GM19397 (cell line): ENCODE data around the gene CSRP1.
A peak's percentile ranks its signal among the peaks of the same experiment; 100 is the strongest.
"Not testable (repeated sequence)": the region's sequence is repeated elsewhere in the genome, so short reads cannot be mapped to it uniquely, and the experiment has no call there.

ENCODE experiments used
- ATAC-seq: cut with Tn5 transposase; IDR thresholded peaks from one replicate; pipeline ENCODE4 v1.9.1; 2021; ENCODE audit warnings: mild to moderate bottlenecking, moderate library complexity; ENCODE audit not compliant: unreplicated experiment

CSRP1 gene

DNA sequence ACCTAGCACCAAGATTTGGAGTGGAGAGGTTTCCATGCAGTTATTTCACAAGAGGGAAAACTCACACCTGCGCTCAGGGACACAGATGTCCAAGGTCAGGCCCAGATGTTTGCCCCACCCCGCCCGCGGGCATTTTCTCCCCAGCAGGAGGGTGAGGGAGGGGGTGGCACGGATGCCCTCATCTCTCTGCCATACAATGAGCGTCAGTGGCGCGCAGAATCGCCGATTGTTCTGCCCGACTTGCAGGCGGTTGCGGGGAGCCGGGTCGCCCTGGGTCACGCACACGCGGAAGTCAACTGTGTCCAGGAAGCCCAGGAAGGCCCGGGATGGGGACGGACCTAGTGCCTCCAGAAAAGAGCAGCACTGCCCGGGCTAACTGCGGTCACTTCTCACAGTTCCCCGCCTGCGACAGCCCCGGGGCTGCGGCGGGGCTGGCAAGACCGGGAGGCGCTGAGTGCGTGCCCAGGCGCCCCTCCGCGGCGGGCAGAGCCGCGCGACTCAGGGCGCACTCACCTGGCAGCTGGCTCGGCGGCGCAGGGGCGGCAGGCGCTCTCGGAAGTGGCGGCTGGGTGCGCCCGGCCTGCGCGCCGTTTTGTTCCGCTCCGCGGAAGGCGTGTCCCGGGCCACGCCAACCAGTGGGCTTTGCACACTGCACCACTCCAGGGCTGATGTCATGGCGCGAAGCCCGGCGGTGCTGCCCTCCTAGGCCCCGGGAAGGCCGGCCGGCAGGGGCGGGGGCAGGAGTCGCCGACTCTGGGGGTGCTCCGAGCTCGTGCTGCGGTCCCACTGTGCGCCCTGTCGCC lies at the start of gene CSRP1:
TSS of gene CSRP1 (minus strand) at position 567 of the 803 bp plus-strand sequence. CDS start 10,820 bp downstream, outside the sequence.
- ATAC-seq: peak; percentile 90

- ATAC-seq: no peak
Measured at GRCh38 chr1:201555593-201555945, 48.6 kb upstream of the CSRP1 start.

DNA sequence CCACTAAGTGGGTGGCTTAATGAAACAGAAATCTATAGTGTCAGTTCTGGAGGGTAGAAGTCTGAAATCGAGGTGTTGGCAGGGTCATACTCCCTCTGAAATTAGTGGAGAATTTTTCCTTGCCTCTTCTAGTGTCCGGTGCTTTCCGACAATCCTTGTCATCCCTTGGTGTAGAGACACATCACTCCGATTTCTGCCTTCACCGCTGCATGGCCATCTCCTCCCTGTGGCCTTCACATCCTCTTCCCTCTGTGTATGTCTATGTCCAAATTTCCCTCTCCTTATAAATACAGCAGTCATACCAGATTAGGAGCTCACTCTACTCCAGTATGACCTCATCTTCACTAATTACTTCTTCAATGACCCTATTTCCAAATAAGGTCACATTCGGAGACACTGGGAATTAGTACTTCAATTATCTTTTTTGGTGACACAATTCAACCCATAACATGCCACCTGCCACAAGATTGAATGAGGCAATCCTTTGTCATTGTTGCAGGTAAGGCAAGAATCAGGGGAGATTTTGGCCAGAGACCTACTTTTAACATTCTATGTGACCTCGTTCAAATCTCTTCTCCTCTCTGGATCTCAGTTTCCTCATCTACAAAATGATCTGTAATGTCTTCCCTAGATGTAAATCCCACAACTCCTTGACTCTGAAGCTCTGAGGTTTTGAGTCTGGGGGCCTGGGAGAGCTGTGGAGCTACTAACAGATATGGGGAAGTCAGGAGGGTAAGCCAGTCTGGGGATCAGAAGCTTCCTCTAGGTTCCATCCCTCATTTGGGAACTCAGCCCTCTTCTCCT lies 48.1 kb upstream of the CSRP1 start:
- no peak for ATAC-seq

DNA sequence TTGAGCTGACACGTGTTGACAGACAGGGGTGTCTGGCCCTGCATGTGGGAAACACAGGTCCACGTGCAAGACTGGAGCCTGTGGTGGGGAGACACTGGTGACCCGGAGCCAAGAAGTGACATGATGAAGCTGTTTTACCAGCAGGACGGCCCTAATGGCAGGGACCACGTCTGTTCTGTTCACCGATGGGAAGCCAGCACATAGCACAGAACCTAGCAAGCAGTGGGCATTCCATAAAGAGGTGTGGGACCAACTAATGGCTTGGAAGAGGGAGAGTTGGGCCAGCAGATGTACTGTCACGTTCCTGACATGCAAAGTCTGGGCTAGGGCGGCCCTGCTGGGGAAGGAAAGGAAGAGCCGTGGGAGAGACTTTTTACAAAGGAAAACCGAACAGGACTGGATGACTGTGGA lies 47.3 kb upstream of the CSRP1 start:
- ATAC-seq: no peak

- no peak for ATAC-seq
Measured at GRCh38 chr1:201553496-201554189, 46.7 kb upstream of the CSRP1 start.

- no peak for ATAC-seq
Measured at GRCh38 chr1:201552941-201553351, 46.0 kb upstream of the CSRP1 start.

GRCh38 chr1:201551877-201552731 lies 45.2 kb upstream of the CSRP1 start:
- ATAC-seq: no peak

DNA sequence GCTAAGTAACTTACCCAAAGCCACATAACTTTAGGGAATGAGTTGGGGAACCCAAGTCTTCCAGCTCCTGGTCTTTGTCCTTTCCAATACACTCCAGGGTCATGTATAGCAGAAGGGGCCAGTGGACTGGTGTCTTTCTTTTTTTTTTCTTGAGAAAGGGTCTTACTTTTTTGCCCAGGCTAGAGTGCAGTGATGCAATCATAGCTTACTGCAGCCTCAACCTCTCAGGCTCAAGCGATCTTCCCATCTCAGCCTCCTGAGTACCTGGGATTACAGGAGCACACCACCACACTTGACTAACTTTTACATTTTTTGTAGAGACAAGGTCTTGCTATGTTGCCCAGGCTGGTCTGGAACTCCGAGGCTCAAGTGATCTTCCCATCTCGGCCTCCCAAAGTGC lies 44.2 kb upstream of the CSRP1 start:
- ATAC-seq: no peak

DNA sequence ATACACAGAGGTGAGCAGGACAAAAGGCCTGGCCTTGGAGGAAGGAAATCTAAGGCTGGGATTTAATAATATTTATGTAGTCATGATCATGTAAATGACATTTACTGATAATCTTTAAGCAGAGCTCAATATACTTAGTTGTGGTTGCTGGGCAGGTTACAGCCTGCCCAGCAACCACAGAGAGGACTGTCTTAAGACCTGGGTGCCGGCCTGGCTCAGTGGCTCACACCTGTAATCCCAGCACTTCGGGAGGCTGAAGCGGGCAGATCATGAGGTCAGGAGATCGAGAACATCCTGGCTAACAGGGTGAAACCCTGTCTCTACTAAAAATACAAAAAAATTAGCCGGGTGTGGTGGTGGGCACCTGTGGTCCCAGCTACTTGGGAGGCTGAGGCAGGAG lies 42.6 kb upstream of the CSRP1 start:
- ATAC-seq: not testable (repeated sequence)

DNA sequence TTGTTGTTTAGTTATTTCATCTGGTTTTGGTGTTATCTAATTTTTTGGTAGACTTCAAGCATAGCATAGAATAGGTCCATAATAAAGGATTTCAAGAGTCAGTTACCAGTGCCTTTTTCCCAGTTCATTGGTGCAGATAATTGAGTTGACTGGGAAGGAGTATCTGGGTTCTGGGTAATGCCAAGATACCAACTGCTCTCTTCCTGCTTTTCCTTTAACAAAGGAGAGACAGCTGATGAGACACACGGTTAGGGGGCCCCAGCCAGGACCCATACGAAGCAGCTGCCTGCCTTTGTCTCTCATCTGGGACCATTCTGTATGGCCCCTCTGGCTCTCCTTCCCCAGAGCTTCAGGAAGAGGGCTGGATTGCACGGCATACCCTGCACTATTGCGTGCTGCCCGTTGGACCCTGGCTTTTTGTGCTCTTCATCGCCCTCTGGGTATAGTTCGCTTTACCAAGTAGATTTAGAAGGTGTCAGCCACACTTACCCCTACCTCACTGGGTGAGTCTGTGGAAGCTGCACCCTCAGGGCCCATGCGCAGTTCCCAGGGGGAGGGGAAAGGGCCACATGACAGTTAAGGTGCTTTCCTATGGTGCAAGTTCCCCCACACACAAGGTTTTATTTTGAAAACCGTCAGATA lies 39.0 kb upstream of the CSRP1 start:
- ATAC-seq: no peak

- ATAC-seq: no peak
Measured at GRCh38 chr1:201544710-201545109, 37.8 kb upstream of the CSRP1 start.

GRCh38 chr1:201543871-201544642 lies 37.1 kb upstream of the CSRP1 start:
- no peak for ATAC-seq

- no peak for ATAC-seq
Measured at GRCh38 chr1:201542309-201543035, 35.5 kb upstream of the CSRP1 start.

GRCh38 chr1:201540846-201541735 lies 34.2 kb upstream of the CSRP1 start:
- no peak for ATAC-seq

DNA sequence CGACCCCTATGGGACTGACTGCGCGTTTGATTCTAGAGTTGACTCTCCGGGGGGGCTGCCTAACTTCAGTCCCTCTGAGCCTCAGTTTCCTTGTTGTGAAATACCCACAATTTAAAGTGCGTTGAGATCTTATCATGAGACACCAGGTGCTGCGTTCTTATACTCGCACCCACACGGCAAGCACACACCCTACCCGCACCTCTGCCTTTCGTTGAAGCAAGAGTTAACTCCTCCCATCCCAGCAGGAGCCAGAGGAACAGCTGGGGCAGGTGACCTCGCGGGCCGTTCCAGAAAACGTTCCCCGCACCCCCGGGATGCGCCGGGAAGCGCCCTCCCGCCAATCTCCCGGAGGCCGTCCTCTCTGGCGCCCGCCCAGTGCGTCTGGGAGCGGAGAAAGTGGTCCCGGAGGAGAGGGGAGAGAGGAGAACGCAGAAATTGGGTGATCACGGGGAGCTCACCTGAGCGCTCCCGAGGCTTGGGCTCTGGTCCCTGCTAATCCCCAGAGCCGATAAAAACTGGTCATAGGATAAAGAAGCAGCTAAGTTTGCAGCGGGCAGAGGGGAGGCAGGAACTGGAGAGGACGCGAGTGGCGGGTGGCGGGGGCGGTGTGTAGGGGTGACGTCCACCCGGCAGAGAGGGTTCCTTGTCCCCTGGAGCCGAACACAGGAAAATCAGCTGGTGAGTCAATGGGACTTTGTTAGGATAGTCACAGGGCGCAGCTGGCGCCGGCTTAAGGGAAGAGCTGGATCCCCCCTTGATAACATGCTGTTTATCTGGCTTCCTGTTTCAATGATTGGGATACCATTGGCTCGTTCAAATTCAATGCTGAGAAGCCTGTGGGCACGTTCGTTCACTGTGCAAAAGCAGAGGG lies 32.9 kb upstream of the CSRP1 start:
- ATAC-seq: no peak

GRCh38 chr1:201538612-201539551 lies 32.0 kb upstream of the CSRP1 start, which contains the start of gene NAV1:
Gene NAV1, plus strand, starts transcription at chr1:201539127. Its CDS starts 83,758 bp downstream, at chr1:201622885.
- ATAC-seq: no peak
